ENCODE data around the gene DPP7. TPM values are rescaled to one million over a fixed set of nuclear protein-coding genes. Genes with fewer than 3 reads are reported as not detected.

The DPP7 gene
- total and polyA plus RNA-seq, 2 experiments from 2014 or later = 206 to 544 TPM

DNA sequence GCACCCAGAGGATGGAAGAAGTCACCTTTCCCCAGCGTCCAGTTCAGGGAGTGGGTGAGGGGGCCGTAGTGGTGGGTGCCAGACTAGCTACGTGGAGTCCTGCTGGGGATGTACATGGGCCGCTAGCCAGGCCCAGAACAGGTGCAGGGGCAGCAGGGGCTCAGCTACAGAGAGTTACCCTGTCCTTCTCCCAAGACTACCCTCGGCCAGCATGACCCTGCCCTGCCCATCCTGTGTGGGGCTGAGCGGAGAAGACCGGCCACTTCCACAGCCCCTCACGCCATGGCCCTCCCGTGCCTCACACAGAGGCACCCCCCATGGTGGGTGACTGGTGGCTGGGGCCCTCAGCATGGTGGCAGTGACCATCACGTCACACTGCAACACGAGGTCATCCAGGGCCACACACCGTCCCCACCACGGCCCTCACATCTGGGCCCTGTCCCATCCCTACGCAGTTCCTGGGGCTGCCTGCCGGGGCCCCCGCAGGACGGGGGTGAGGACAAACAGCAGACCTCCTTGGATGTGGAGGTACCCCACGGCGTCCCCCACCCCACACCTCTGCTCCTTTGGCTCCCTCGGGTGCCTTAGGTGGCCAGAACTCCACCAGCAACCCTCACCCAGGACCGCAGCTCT is 977 bp upstream of the DPP7 start:
- Histone ChIP-seq H3K4me2 (peak overlapping the region; percentile 99), H4K20me1 (ENCODE audit: insufficient read depth, poor library complexity, severe bottlenecking) (no peaks in the 10 kb centered on the region), H3K79me2 (peaks cover 3% of the 10 kb centered on the region), H3K4me1 (ENCODE audit: insufficient read depth) (peaks cover 37% of the 10 kb centered on the region), H3K9me3 (ENCODE audit: low read depth) (no peaks in the 10 kb centered on the region), H3K36me3 (replicated peaks; ENCODE audit: insufficient read depth, low read depth) (no peaks in the 10 kb centered on the region), H3K4me3 (no peak overlapping the region), H3K27ac (peak overlapping the region; percentile 84), H3K9me2 (replicated peaks; ENCODE audit: insufficient read depth) (no peaks in the 10 kb centered on the region), H3K27me3 (no peaks in the 10 kb centered on the region), H2AFZ (no peak overlapping the region)
- no peak for TF ChIP-seq EZH2phosphoT487 (IDR thresholded peaks at IDR 0.05; ENCODE audit: low read depth, severe bottlenecking, unreplicated experiment)
- TF ChIP-seq, protein P1, sequence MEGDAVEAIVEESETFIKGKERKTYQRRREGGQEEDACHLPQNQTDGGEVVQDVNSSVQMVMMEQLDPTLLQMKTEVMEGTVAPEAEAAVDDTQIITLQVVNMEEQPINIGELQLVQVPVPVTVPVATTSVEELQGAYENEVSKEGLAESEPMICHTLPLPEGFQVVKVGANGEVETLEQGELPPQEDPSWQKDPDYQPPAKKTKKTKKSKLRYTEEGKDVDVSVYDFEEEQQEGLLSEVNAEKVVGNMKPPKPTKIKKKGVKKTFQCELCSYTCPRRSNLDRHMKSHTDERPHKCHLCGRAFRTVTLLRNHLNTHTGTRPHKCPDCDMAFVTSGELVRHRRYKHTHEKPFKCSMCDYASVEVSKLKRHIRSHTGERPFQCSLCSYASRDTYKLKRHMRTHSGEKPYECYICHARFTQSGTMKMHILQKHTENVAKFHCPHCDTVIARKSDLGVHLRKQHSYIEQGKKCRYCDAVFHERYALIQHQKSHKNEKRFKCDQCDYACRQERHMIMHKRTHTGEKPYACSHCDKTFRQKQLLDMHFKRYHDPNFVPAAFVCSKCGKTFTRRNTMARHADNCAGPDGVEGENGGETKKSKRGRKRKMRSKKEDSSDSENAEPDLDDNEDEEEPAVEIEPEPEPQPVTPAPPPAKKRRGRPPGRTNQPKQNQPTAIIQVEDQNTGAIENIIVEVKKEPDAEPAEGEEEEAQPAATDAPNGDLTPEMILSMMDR (IDR thresholded peaks at IDR 0.05; ENCODE audit: poor library complexity) = no peak
- TF ChIP-seq EZH2 (IDR thresholded peaks at IDR 0.05; ENCODE audit: borderline replicate concordance) = no peak
- DNase-seq (ENCODE audit: low spot score) = no peak
- 90% methylated on average over 20 of the region's 21 CpGs for WGBS (ENCODE audit: low lambda C conversion rate, missing lambda C conversion rate)

DNA sequence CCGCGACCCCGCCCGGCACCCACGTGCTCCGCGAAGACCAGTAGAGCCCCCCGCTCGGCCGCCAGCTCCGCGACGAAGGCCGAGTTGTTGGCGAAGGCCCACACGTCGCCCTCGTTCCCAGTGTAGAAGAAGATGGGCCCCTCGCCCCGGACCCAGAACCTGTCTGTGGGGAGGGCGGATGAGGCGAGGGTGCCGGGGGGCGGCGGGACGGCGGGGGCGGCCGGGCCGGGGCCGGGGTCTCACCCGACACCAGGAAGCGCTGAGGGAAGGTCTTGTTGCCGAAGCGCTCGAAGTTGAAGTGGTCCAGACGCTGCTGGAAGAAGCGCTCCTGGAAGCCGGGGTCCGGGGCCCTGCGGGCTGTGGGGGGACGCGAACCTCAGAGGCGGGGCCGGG is 317 bp downstream of the DPP7 start:
- Histone ChIP-seq H3K4me1 (ENCODE audit: insufficient read depth) (peaks cover 37% of the 10 kb centered on the region), H3K4me2 (peak overlapping the region; percentile 99), H3K9me2 (replicated peaks; ENCODE audit: insufficient read depth) (no peaks in the 10 kb centered on the region), H3K36me3 (replicated peaks; ENCODE audit: insufficient read depth, low read depth) (no peaks in the 10 kb centered on the region), H3K9me3 (ENCODE audit: low read depth) (no peaks in the 10 kb centered on the region), H4K20me1 (ENCODE audit: insufficient read depth, poor library complexity, severe bottlenecking) (no peaks in the 10 kb centered on the region), H3K27me3 (no peaks in the 10 kb centered on the region), H3K27ac (no peak overlapping the region), H3K79me2 (peaks cover 3% of the 10 kb centered on the region), H2AFZ (peak overlapping the region; percentile 68), H3K4me3 (peak overlapping the region; percentile 45)
- no peak for DNase-seq (ENCODE audit: low spot score)
- TF ChIP-seq EZH2 (IDR thresholded peaks at IDR 0.05; ENCODE audit: borderline replicate concordance) (no peak), EZH2phosphoT487 (IDR thresholded peaks at IDR 0.05; ENCODE audit: low read depth, severe bottlenecking, unreplicated experiment) (no peak)
- TF ChIP-seq, protein P1 (IDR thresholded peaks at IDR 0.05; ENCODE audit: poor library complexity) = no peak
- 40% methylated on average over 13 of the region's 45 CpGs for WGBS (ENCODE audit: low lambda C conversion rate, missing lambda C conversion rate)

DNA sequence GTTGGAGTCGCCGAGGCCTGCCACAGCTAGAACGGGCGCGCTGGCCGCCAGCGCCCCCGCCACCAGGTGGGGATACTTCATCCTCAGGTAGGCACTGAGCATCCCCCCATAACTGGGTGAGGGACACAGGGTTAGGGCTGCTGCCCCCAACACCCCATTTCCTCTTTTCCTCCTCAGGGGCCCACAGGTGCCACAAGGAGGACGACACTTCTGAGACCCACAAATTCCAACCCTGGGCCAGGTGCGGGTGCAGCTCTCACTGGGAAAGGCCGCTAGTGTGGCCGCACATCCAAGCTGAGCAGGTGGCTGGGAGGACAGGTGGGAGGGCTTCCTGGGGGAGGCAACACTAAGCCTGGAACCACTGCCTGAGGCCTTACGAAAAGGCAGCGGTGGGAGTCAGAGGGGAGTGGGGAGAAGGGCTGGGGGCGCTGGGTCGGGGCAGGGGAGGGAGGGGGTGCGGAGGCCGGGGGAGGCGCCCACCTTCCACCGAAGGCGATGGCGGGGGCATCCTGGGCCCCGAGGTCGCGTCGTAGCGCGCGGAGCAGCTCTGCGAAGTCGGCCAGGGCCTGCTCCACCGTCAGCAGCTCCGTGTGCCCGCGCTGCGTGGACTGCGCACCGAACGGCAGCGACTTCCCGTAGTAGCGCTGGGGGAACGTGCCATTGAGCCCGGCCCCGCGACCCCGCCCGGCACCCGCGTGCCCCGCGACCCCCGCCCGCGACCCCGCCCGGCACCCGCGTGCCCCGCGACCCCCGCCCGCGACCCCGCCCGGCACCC is 961 bp downstream of the DPP7 start:
- H2AFZ ChIP-seq = no peak overlapping the region
- H3K79me2 ChIP-seq = peaks cover 3% of the 10 kb centered on the region
- H3K4me2 ChIP-seq = peak overlapping the region; percentile 70
- no peaks in the 10 kb centered on the region for H3K27me3 ChIP-seq
- DNase-seq (ENCODE audit: low spot score) = no peak
- H3K9me3 ChIP-seq (ENCODE audit: low read depth) = no peaks in the 10 kb centered on the region
- H3K4me1 ChIP-seq (ENCODE audit: insufficient read depth) = peaks cover 37% of the 10 kb centered on the region
- TF ChIP-seq EZH2phosphoT487 (IDR thresholded peaks at IDR 0.05; ENCODE audit: low read depth, severe bottlenecking, unreplicated experiment) (no peak), EZH2 (IDR thresholded peaks at IDR 0.05; ENCODE audit: borderline replicate concordance) (no peak)
- TF ChIP-seq, protein P1 (IDR thresholded peaks at IDR 0.05; ENCODE audit: poor library complexity) = no peak
- H3K9me2 ChIP-seq (replicated peaks; ENCODE audit: insufficient read depth) = no peaks in the 10 kb centered on the region
- H3K36me3 ChIP-seq (replicated peaks; ENCODE audit: insufficient read depth, low read depth) = no peaks in the 10 kb centered on the region
- H4K20me1 ChIP-seq (ENCODE audit: insufficient read depth, poor library complexity, severe bottlenecking) = no peaks in the 10 kb centered on the region
- H3K27ac ChIP-seq = no peak overlapping the region
- H3K4me3 ChIP-seq = no peak overlapping the region
- WGBS (ENCODE audit: low lambda C conversion rate, missing lambda C conversion rate) = 91% methylated on average over 12 of the region's 66 CpGs

All from hepatocyte (in vitro differentiated cells).